A673 (cell line): Measurements from ENCODE around the gene SNRPA1. TPM values are rescaled to one million over a fixed set of nuclear protein-coding genes. Genes with fewer than 3 reads are reported as not detected.

Experiments
- BruUV-seq: library from RNA; stranded (reverse); fragments of 400-500 nt; replicated peaks from 2 replicates; lab custom pipeline; 2021; lab: Mats Ljungman, UMichigan
- CTCF ChIA-PET: fragments of 300-600 bp; sonication (Branson Sonifier 250); formaldehyde crosslinking; loops from one replicate; lab custom pipeline; 2022; ENCODE audit warnings: antibody characterized with exemption; lab: Charles Lee
- POLR2A ChIA-PET: fragments of 300-600 bp; sonication (Branson Sonifier 250); formaldehyde crosslinking; loops from one replicate; lab custom pipeline; 2022; ENCODE audit warnings: antibody characterized with exemption; ENCODE audit not compliant: low non-redundant PET; lab: Charles Lee
- DNase-seq: peaks from one replicate; pipeline ENCODE4 v3.0.0-alpha.2; 2015; ENCODE audit warnings: low spot score
- H3K27ac ChIP-seq: fragments of 200-600 bp; sonication (generic); 2 replicates; pipeline ENCODE4 v1.5.1; 2016; ENCODE audit warnings: mixed run types, low read depth, mild to moderate bottlenecking, mixed read lengths, antibody characterized with exemption, low read length; ENCODE audit not compliant: poor library complexity, severe bottlenecking
- H3K27me3 ChIP-seq: fragments of 200-600 bp; sonication (generic); replicated peaks from 2 replicates; pipeline ENCODE4 v1.6.1; 2017; ENCODE audit warnings: mixed run types, low read depth, mild to moderate bottlenecking, mixed read lengths, antibody characterized with exemption, low read length; ENCODE audit not compliant: insufficient read depth, poor library complexity
- H3K36me3 ChIP-seq: fragments of 200-600 bp; sonication (generic); 2 replicates; pipeline ENCODE4 v1.6.1; 2016; ENCODE audit warnings: mixed run types, mild to moderate bottlenecking, mixed read lengths, antibody characterized with exemption, low read length; ENCODE audit not compliant: insufficient read depth, poor library complexity, severe bottlenecking
- H3K4me1 ChIP-seq: fragments of 200-600 bp; sonication (generic); 2 replicates; pipeline ENCODE4 v1.6.1; 2017; ENCODE audit warnings: mixed run types, mild to moderate bottlenecking, mixed read lengths, antibody characterized with exemption, low read length; ENCODE audit not compliant: insufficient read depth, poor library complexity, severe bottlenecking
- H3K4me3 ChIP-seq: fragments of 200-600 bp; sonication (generic); 2 replicates; pipeline ENCODE4 v1.5.1; 2016; ENCODE audit warnings: low read depth, mixed run types, mild to moderate bottlenecking, mixed read lengths, low read length; ENCODE audit not compliant: poor library complexity, severe bottlenecking
- H3K9me3 ChIP-seq: fragments of 200-600 bp; sonication (generic); 2 replicates; pipeline ENCODE4 v1.6.1; 2016; ENCODE audit warnings: mixed run types, low read depth, mild to moderate bottlenecking, mixed read lengths, antibody characterized with exemption, low read length; ENCODE audit not compliant: poor library complexity, severe bottlenecking
- CTCF ChIP-seq: fragments of 300-800, 200-600 bp; sonication (generic); conservative IDR thresholded peaks from 2 replicates; pipeline ENCODE4 v1.5.1; 2017; ENCODE audit warnings: low read depth, mild to moderate bottlenecking, antibody characterized with exemption, low read length, moderate library complexity, mixed read lengths
- EZH2 ChIP-seq: fragments of 200-600 bp; sonication (generic); IDR thresholded peaks from 2 replicates; pipeline ENCODE4 v1.6.1; 2017; ENCODE audit warnings: borderline replicate concordance, low read depth, mild to moderate bottlenecking, mixed read lengths, antibody characterized with exemption, low read length; ENCODE audit not compliant: poor library complexity, severe bottlenecking
- intact Hi-C: fragments of 100-400 bp; cut with micrococcal nuclease; formaldehyde crosslinking; loops from one replicate; pipeline ENCODE4 v1.10.0; 2022; ENCODE audit not compliant: unreplicated experiment
- total RNA-seq: library from RNA; stranded (reverse); gene quantifications from 2 replicates; pipeline ENCODE4 v1.2.3, GENCODE V29; 2021

Gene SNRPA1
- total RNA-seq, 1 experiment from 2014 or later: 206 TPM

GRCh38 chr15:101250873-101251829 lies 43.9 kb downstream of the SNRPA1 start:
- DNase-seq: peak; percentile 47
- BruUV-seq: no TSS peak
- intact Hi-C loops: loop anchor here (5.0 to 10.0 kb wide), 3 partner anchors 74 to 616 kb away; partner anchors contain the start of gene LRRK1
- ChIA-PET CTCF (no interaction called here), POLR2A (no interaction called here)
- Histone ChIP-seq H3K36me3 (no peaks in the 10 kb centered on the region), H3K4me1 (peaks cover 8% of the 10 kb centered on the region), H3K4me3 (peak overlapping the region; percentile 85), H3K27ac (peak overlapping the region; percentile 81), H3K9me3 (no peaks in the 10 kb centered on the region), H3K27me3 (no peaks in the 10 kb centered on the region)
- no peak for TF ChIP-seq CTCF

GRCh38 chr15:101250341-101250831 lies 44.7 kb downstream of the SNRPA1 start:
- peak overlapping the region; percentile 66 for H3K4me3 ChIP-seq
- intact Hi-C loops: loop anchor here (5.0 to 10.0 kb wide), 3 partner anchors 73 to 616 kb away; partner anchors contain the start of gene LRRK1
- H3K36me3 ChIP-seq: no peaks in the 10 kb centered on the region
- no peaks in the 10 kb centered on the region for H3K9me3 ChIP-seq
- TF ChIP-seq EZH2 (no peak), CTCF (no peak)
- POLR2A ChIA-PET: no interaction called here
- peak overlapping the region; percentile 56 for H3K27ac ChIP-seq
- no TSS peak for BruUV-seq
- H3K4me1 ChIP-seq: peaks cover 8% of the 10 kb centered on the region
- H3K27me3 ChIP-seq: no peaks in the 10 kb centered on the region
- CTCF ChIA-PET: no interaction called here
- DNase-seq: peak; percentile 78

GRCh38 chr15:101248274-101248673 lies 46.8 kb downstream of the SNRPA1 start:
- BruUV-seq: TSS peak; percentile 5
- H3K27me3 ChIP-seq: no peaks in the 10 kb centered on the region
- ChIA-PET CTCF (interaction anchor here (0.6 kb wide), 1 partner anchor 121 kb away, joined by 3 read pairs; no protein-coding TSS in a partner anchor), POLR2A (no interaction called here)
- TF ChIP-seq EZH2: no peak
- TF ChIP-seq CTCF: no peak
- no peak overlapping the region for H3K27ac ChIP-seq
- H3K4me1 ChIP-seq: peaks cover 17% of the 10 kb centered on the region
- intact Hi-C loops: no loop called here
- no peaks in the 10 kb centered on the region for H3K36me3 ChIP-seq
- H3K9me3 ChIP-seq: no peaks in the 10 kb centered on the region
- no peak for DNase-seq
- H3K4me3 ChIP-seq: no peak overlapping the region
